NCI-H1436 treated with DMSO at 0.1 percent for 48 hours (cell line): Measurements from ENCODE around the gene GGCX.

Source experiments
- DNase-seq: peaks from one replicate; lab custom pipeline; 2025; lab: John Stamatoyannopoulos, UW

GGCX gene

DNA sequence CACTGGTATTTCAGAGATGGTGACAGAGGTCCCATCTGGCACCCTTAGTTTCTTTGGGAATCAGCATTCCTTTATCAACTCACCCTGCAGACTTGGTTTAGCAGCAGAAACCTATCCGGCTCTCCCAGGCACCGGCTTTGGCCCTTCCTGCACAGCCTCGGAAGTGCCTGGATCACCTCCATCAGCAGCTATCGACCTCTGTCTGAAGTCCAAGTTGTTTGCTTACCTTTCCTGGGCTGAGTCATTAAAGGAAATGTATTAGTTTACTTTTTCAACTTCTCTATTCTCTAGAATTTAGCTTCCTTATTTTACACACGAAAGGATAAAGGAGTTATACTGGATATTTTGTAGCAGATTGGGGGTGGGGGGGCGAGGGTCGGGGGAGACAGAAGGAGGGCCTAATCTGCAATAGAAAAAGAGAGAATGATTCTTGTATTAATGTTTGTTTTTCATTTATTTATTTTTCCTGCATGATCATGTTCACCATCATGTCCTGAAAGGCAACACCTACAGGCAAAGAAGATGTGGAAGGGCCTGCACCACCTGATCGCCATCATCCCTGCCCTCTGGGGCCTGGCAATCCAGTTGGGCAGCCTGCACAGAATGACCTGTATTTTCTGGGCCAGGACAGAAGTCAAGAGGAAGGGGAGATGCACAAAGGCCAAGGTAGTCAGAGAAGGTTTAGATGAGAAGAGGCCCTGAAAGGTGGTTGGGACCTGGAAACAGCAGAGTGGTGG, 44.5 kb downstream of the GGCX start:
- DNase-seq = no peak

DNA sequence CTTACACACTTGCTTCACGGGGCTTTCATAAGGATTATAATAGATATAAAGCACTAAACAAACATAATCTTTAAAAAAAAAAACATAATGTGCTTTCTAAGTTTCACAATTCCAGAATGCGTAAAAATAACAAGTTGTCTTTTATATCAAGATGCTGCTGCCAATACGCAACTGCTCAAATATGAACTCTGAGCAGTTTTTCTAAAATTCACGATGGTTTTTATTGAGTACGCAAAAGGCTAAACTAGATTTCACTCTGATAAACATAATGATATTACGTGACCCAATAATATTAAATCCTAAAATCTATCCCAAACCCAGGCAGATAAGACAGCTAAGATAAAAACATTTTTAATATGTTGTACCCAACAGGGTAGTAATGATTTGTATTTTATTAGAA, 47.0 kb downstream of the GGCX start:
- DNase-seq = no peak

DNA sequence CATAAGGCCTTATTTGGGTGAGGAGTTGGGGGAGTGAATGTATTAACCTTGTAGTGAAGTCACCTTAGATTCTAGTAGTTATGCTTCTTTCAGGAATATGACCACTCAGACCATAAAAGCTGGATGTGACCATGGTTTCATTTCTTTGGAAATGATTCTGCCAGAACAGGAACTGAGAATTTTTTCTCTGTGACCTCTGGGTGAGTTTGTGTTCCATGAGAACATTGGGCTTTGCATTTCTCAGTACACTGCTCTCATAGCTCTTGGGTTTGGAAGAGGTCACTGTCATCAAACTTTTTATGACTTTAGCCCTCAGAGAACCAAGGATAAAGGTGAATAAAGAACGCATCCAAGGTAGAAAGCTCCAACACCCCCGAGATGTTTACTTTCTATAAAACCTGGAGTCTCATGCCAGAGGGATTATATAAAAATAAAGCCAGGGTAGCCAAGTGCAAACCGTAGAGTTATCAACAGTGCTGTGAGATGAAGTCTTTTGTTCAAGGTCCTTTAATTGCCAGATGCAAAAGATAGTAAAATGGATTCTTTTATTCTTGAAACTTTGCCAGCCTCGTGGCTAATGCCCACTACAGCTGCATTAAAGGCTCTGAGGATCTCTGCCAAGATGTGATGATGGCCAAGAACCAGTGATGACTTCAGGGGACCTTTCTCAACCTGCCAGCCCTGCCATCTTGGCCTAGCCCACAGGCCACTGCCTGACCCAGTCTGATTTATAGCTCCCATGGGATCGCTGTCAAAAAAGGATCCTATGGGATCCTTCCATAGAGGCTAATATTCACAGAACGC, 50.1 kb downstream of the GGCX start:
- DNase-seq = no peak

DNA sequence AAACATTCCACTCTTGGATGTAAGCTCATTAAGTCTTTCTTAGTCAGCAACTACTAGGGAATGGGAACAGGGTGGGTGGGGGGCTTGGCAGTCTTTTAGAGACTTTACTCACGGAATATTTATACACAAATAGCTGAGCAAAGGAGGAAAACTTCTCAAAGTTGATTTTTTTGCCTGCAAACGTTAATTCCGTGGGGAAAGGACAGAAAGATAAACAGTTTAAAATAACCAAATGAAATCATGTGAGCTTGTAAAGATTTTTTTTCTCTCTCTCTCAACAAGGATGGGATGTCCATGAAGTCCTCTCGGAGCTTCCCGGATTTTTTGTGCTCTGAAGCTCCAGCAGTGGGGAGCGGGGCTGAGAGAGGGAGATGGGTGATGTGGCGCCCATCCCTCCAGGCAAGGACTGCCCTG, 54.5 kb downstream of the GGCX start:
- no peak for DNase-seq

DNA sequence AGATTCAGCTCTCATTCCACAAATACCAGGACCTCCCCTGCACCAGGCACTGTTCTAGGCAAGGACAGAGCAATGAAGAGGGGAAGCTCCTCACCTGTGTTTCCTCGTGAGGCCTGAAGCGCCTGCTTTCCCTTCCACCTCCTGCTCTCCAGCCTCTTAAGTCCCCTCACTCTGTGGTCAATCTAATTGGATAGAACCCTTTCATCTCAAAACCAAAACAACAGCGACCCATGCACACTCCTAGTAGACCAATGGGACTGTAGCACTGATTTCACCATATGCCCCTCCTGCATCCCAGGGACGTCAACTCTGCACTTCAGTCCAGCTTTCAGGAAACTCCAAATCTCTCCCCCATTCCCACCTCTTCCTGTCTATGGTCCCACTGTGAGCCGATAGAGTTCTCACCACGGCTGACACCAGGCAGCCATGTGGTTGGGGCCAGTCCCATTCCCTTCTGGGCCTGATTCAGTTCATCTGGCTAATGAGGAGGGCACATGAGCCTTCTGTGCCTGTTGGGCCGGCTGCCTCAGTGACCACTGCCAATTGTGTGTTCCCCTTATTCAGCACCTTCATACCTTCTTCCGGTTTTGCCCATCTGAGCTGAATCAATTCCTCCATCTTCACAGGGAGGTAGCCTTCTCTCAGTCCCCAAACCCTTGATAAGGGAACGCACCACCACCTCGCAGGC, 55.6 kb downstream of the GGCX start:
- no peak for DNase-seq

DNA sequence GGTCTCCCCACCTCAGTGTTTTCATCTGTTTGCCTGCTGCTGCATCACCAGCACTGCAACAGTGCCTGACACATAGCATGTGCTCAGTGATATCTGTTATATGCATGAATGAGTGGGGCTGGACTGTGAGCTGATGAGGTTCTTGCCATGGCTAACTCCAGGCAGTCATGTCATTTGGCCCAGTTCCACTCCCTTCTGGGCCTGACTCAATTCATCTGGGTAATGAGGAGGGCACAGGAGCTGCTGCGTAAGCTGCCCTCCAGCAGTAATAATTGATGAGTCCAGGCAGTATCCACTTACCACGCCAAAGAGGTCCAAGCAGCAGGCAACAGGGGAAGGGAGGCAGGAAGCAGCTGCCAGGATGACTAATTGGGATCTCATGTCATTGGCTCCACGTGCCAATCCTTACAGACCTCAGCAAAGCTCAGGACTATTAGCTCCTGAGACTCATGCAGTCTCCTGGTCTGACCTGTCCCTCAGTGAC, 56.5 kb downstream of the GGCX start:
- peak; percentile 25 for DNase-seq

DNA sequence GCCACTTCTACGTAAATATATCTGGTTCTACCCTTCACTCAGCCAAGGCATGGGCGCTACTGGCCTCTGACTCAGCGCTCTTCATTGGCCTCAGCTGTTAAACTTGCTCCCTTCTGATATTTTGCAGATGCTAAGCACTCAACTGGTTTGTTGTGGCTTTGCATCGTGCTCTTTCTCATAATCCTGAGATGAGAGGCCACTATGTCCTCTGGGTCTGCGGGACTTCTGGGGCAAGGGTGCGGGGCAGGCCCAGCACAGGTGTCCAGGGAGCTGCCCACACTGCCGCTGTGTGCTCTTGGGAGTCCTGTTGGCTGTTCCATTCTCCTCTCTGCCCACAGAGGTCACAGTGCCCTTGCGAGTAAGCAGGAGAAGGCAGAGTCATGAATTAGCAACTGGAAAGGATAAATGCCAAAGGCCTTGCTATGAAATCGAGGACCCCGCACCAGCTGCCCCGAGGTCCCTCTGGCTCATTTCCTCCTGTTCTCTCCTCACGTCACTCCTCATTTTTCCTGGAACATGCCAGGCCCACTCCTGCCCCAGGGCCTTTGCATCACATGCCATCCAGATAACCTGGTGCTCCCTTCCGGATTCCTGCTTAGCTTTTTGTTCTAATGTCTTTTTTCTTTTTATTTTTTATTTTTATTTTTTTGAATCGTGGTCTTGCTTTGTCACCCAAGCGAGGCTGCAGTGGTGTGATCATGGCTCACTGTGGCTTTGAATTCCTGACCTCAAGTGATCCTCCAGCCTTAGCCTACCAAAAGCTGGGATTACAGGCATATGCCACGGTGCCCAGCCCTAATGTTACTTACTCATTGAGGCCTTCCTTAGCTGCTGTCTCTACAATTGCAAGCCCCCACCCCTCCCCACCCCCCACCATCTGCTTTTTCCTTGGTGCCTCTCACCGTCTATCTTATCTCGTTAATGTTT, 57.2 kb downstream of the GGCX start:
- DNase-seq = no peak

DNA sequence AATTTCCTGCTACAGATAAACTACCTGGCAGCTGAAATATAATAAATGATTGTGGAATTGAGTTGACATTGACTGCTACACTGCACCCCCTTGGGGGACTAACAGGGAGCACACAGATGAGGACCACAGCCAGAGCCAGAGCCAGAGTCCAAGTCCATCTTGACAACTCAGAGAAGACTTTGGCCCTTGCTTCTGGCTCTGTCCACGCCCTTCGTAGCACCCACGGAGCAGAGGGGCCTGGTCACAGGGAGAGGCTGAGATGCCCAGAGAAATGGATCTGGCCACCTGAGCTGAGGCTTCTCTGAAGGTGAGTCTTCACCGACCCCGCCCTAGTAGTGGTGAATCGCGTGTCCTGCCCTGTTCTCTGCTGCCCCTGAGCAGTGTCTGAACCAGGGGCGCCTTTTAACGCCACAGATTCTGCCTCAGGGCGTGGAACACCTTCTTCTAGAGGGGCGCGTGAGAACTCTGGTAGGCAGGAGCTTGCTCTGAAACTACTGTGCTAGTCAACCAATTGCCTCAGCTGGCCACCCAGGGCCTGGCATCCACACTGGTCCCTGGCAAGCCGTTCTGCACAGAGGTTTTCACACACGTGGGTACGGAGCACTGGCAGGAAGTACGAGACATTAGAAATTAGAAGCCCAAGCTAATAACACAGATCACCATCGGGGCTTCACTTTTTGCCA, 58.0 kb downstream of the GGCX start:
- DNase-seq = no peak

DNA sequence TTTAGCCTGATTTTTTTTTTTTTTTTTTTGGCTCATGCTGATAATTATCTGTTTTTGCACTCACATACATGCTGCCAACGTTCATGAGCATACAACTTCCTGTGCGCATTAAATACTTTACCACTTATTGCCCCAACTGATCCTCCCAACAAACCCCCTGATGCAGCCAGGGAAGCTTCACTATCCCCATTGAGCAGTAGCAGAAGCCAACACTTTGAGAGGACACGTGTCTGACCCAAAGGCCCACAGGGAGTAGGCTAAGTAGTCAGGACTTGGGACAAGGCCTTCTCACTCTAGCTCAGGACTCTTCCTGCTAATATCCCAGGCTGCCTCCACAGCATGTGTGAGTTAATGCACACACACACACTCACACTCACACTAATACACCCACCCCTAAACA, 58.6 kb downstream of the GGCX start:
- DNase-seq = no peak

DNA sequence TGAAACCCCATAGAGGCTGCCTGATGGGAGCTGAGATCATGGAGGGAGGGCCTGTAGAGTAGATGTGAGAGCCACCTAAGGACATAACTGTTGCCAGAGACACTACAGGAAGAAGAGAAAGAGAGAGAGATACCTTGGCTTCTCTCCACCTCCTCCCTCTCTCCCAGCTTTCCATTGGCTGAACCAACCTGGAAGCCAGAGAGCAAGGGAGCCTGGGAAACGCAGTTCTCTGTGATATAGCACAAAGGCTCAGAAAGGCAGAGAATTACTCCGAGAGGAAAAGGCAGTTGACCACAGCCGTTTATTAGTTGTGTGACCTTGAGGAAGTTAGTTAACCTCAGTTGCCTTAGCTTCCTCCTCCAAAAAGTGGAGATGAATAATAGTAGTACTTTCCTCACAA, 60.0 kb downstream of the GGCX start:
- DNase-seq = no peak

DNA sequence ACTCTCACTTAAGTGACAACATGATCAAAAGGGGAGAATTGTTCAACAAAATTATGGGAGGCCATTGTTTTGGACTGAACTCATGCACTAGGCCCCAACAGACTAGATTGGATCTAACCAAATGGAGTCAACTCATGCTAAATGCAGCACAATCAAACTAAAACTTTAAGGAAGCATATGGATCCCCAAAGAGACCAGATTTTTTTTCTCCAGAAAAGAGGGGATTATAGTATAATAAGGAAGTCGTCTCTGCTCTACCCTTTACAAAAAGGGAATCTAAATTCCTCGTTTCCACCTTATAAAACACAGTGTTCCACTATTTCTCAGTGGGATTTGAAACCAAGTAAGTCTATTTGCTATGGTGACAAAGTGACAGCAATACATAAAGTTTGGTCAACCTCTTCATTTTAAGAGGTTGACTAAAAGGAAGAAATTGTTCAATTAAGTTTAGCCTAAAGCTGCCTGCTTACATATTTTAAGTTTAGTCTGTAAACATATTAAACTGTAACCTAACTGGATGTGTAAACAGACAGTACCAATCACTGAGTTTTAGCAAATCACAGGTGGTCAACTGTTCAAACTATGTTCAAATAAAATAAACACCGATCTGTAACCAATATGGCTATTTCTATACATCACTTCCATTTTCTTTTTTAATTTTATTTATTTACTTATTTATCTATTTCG, 63.2 kb downstream of the GGCX start:
- no peak for DNase-seq

DNA sequence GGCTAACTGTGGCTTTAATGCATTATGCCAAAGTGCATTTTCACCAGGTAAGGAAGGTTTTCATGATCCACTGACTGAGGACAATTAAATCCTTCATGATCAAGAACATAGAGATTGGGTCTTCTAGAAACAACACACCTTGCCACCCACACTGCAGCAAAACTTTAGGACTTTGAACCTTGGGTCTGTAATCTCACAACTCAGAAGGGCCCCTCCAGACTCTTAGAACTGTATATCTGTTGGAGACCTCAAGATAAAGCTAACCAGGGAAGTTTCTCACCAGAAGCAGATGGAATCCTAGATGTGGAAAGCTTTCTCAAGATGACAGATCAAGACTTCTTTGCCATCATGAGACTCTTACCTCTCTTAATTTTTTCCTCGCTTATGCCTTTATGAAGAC, 64.9 kb downstream of the GGCX start:
- DNase-seq = no peak
